ENCODE data around the gene GCGR. TPM values are rescaled to one million over a fixed set of nuclear protein-coding genes. Genes with fewer than 3 reads are reported as not detected.

The GCGR gene
- total and polyA plus RNA-seq, 2 of the 13 experiments (the other 11 are each of a cell fraction or from before 2014, with no cell fraction given), result 0.04 to 0.13 TPM

GRCh38 chr17:81832608-81833159 lies 28.7 kb downstream of the GCGR start (continued):
- TF ChIP-seq ZNF350 (CRISPR knock-in tag; IDR thresholded peaks at IDR 0.05; ENCODE audit: borderline replicate concordance, low read depth) (no peak), ZNF619 (CRISPR knock-in tag; IDR thresholded peaks at IDR 0.05) (no peak), ZBTB37 (CRISPR knock-in tag; IDR thresholded peaks at IDR 0.05) (no peak), ZNF264 (CRISPR knock-in tag; IDR thresholded peaks at IDR 0.05) (0 out of 2 replicates have a peak, but pooled peaks have one; percentile 28), MAFK (conservative IDR thresholded peaks at IDR 0.05 in 1 of 2, IDR thresholded peaks at IDR 0.05 in 1 of 2; ENCODE audit: low read length in 2 of 2) (no peak), USF2 (IDR thresholded peaks at IDR 0.05; ENCODE audit: low read depth, low read length) (no peak), USF2 (CRISPR knock-in tag; IDR thresholded peaks at IDR 0.05; ENCODE audit: borderline replicate concordance) (no peak), ATF7 (IDR thresholded peaks at IDR 0.05) (no peak), ATF7 (CRISPR knock-in tag; IDR thresholded peaks at IDR 0.05) (no peak), ZNF678 (CRISPR knock-in tag; IDR thresholded peaks at IDR 0.05) (no peak), ZNF782 (CRISPR knock-in tag; IDR thresholded peaks at IDR 0.05; ENCODE audit: borderline replicate concordance) (no peak), KLF12 (CRISPR knock-in tag; IDR thresholded peaks at IDR 0.05; ENCODE audit: borderline replicate concordance) (peak; percentile 94), ZNF777 (CRISPR knock-in tag; IDR thresholded peaks at IDR 0.05) (peak; percentile 91), ZMYM2 (CRISPR knock-in tag; IDR thresholded peaks at IDR 0.05) (no peak), ZNF260 (CRISPR knock-in tag; IDR thresholded peaks at IDR 0.05; ENCODE audit: borderline replicate concordance, low read depth) (no peak), ZNF691 (CRISPR knock-in tag; IDR thresholded peaks at IDR 0.05; ENCODE audit: borderline replicate concordance, low read depth) (no peak), FIP1L1 (IDR thresholded peaks at IDR 0.05; ENCODE audit: borderline replicate concordance, insufficient read depth, low read depth, low read length) (no peak), ZNF329 (CRISPR knock-in tag; IDR thresholded peaks at IDR 0.05; ENCODE audit: low read depth) (0 out of 2 replicates have a peak, but pooled peaks have one; percentile 23), MTA3 (CRISPR knock-in tag; IDR thresholded peaks at IDR 0.05) (no peak), ZNF205 (CRISPR knock-in tag; IDR thresholded peaks at IDR 0.05) (0 out of 2 replicates have a peak, but pooled peaks have one; percentile 40), ZNF263 (CRISPR knock-in tag; IDR thresholded peaks at IDR 0.05) (no peak; the same call in 1 of the 2 replicates), ZNF784 (CRISPR knock-in tag; IDR thresholded peaks at IDR 0.05; ENCODE audit: borderline replicate concordance) (0 out of 2 replicates have a peak, but pooled peaks have one; percentile 9), GZF1 (CRISPR knock-in tag; IDR thresholded peaks at IDR 0.05) (no peak), BRD4 (CRISPR knock-in tag; IDR thresholded peaks at IDR 0.05) (no peak), ZBTB38 (CRISPR knock-in tag; IDR thresholded peaks at IDR 0.05) (0 out of 2 replicates have a peak, but pooled peaks have one; percentile 36), NR1H2 (CRISPR knock-in tag; IDR thresholded peaks at IDR 0.05; ENCODE audit: borderline replicate concordance, low read depth) (no peak), HNRNPK (IDR thresholded peaks at IDR 0.05; ENCODE audit: low read depth, low read length, poor library complexity, severe bottlenecking) (no peak)

Measured in HepG2 (cell line).